Stimulated activated naive CD8-positive, alpha-beta T cell treated with anti-CD3 and anti-CD28 coated beads, Interleukin-15, Interleukin-2, amounts not matched to agents 100 U/mL and 50 U/mL, for 24 hours (primary cell): Measurements from ENCODE around the gene DSC3.

Source experiments
- ATAC-seq: fragments of 150-1000 bp; cut with Tn5 transposase; one replicate; pipeline ENCODE4 v1.10.0; 2021
- DNase-seq: peaks from one replicate; pipeline ENCODE4 v3.0.0; 2021

DSC3 gene

DNA sequence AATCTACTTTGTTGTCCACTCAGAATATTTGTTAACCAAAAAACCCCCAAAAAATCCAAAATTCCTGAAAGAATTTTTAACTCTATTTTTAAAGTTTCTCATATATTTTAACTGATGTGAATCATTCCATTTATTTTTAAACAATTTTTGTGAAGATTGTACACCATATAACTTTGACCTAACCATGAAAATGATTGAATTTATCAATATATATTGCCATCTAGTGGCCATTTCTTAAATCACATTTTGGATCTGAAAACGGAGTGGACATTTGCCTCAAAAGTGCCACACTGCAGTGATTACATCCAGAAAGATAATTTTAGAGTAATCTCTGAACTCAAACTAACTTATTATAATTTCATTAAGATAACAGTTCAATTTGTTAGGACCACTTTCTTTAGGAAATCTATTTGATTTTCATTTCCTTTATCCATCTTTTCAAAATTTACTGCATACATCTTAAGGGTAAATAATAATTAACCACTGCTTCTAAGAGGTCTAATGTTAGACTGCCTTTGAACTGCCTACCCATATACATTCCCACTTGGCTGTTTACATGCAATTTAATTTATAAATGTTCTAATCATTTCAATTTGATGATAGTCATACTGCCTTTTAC lies 71.1 kb downstream of the DSC3 start:
- ATAC-seq, result no peak
- DNase-seq, result no peak

DNA sequence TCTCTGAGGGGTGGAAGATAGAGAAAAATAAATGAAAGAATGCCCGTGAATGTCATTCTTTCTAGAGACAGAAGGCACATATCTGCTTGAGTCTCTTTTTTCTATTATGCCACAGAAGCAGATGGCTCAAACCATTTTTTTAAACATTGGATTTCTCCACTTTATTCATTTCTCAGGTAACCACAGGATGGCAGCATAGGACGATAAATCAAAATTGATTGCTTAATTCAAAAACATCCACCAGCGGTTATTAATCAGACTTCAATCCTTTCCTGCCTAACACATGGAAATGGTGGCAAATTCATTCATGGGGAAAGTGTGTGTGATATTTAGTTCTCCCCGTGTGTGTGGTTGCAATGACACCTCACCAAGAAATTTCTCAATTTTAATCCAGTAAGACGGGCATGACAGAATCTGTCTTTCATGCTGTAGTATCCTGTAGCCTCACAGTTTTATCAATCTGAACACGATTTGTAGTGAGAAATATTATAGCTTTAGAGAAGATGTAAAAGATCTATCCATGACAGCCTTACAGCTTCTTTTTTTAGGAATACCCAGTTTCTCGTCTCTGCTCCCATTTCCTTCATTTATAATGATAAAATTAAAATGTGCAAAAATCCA lies 72.2 kb downstream of the DSC3 start:
- no peak for DNase-seq

DNA sequence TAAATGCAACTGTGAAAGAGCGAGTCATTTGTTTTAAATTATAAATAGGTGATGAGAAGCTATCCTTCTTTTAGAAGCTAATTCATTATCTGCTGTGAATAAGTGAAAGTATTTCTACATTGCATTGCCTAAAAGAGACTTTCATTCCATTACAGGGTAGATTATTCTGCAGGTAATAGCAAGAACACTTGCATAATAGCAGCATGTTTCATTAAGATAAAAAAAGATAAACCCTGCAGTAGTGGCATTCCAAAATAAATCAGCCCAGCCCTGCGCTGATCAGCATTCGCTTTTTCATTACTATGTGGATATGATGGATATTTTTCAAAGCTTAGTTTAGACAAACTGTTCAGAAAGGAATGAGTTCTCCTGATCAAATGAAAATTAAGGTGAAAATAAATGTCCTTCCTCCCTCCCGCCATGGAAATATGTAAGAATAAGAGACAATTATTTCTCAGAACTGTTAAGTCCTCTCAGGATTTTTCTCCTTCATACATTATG lies 72.8 kb downstream of the DSC3 start:
- ATAC-seq (no peak), DNase-seq (no peak)

More for the DNA sequence above, 72.2 kb downstream of the DSC3 start:
- no peak for ATAC-seq

DNA sequence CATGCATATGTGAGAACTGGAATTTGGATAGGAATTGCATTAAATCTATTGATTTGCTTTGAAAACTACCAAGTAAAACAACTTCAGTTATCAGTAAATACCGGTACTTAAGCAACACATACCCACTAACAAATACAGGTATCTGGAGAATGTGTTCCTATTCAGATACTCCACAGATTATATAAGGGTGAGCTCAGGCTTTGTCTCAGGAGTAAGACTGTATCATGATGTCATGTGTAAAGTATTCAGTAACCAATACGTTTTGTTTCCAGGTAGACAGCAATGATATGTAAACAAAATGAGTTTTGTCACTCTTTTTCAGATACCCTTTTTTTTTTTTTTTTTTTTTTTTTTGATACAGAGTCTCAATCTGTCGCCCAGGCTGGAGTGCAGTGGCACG lies 74.8 kb downstream of the DSC3 start:
- ATAC-seq (no peak), DNase-seq (no peak)

DNA sequence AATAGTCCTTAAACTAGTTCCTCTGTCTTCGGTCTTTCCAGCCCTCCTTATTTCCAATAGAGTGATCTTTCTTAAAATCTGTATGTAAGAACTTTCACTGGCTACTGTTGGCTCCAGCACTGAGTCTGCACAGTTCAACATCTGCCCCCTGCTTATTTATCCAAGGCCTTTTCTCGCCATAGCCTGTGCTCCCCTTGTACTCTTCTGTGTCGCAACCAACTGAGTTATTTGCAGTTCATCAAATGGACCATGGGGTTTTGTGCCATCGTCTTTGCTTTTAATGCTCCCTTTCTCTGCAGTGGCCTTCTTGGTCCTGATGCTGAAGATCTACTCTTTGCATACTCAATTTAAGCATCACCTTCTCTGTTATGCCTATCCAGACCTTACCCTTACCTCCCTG lies 77.3 kb downstream of the DSC3 start:
- no peak for ATAC-seq

DNA sequence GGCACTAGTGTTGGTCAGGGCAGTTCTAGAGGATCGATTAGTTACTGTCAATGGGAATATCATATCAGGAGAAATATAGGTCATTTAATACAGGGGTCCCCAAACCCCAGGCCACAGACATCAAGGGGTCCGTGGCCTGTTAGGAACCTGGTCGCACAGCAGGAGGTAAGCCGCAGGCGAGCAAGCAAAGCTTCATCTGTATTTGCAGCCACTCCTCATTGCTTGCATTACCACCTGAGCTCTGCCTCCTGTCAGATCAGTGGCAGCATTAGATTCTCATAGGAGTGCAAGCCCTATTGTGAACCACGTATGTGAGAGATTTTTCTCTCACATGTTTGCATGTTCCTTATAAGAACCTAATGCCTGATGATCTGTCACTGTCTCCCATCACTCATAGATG lies 81.9 kb downstream of the DSC3 start:
- no peak for DNase-seq
- ATAC-seq, result no peak

More for the DNA sequence above, 77.3 kb downstream of the DSC3 start:
- DNase-seq, result no peak

DNA sequence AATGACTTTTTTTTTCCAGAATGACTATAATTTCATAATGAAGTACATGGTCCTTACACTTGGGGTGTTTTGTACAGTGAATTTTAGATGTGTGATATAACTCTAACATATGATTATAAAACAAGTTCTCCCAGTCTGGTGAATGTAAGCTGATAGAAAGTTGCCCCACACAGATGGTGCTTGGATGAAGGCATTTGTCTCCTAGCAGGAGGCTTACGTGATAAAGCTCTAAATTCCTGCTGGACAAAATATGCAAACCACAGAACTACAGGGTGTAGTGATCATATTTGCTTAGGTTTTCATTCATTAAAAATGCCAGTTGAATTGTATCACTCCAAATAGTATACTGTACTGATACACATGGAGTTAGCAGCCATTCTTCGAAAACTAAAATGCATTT lies 85.5 kb downstream of the DSC3 start:
- no peak for DNase-seq

DNA sequence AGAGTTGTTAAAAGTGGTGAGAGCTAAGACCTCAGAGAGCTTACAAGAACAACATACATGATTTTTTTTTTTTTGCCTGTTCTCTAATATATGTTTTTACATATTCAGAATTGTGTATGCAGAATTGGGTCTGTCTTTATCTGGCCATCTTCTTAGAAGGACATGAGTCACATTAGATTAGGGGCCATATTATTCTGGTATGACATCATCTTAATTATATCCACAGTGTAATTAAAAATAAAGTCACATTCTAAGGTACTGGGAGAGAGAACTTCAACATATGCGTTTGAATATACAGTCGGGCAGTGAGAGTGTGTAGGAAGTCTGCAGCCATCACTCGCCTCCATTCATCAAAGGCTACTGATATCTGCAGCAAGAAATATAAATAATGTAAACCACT lies 88.3 kb downstream of the DSC3 start:
- no peak for DNase-seq
- no peak for ATAC-seq

More for the DNA sequence above, 85.5 kb downstream of the DSC3 start:
- no peak for ATAC-seq

DNA sequence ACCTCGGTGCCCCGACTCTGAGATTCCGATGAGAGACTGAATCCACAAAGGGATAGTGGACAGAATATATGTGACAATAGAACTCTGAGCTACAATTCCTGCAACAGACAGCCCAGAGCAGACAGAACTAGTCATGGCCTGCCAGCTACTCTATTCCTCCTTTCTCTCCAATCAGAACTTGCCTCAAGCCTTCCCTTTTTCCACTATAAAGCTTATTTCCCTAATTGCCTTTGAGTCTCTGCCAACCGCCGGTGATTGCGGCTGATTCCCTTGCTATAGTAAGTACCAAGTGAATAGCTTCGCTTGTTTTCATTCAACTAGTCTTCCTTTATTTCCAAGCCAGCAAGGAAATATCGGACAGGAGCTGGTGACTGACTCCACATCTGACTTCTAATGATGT lies 96.8 kb downstream of the DSC3 start:
- ATAC-seq (no peak), DNase-seq (no peak)

DNA sequence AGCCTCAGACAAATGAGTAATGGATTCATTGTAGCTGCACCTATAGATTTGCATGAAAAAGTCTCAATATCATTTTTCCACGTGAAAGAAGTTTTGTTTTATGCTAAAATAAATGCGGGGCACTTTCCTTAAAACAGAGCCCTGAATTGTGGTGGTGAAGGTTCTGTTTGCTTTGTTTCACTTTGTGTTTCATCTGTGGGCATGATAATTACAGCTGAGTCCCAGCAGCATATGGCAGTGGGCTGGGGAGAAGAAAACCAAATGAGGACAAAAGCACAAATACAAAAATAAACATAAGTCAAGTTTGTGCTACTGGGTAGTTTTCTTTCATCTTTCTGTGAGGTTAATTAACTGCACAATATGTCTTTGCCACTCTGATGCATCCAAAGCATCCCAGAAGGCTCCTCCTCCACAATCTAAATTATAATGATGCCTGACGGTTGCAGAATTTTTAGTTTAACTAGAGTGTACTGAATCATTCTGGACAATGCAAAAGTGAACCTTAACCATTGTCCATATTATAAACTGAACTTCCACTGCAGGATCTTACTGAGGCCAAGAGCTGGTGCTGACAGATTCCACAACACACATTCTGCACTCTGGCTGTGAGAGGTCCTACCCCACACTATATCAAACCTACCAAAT lies 97.6 kb downstream of the DSC3 start:
- no peak for ATAC-seq
- DNase-seq, result no peak

DNA sequence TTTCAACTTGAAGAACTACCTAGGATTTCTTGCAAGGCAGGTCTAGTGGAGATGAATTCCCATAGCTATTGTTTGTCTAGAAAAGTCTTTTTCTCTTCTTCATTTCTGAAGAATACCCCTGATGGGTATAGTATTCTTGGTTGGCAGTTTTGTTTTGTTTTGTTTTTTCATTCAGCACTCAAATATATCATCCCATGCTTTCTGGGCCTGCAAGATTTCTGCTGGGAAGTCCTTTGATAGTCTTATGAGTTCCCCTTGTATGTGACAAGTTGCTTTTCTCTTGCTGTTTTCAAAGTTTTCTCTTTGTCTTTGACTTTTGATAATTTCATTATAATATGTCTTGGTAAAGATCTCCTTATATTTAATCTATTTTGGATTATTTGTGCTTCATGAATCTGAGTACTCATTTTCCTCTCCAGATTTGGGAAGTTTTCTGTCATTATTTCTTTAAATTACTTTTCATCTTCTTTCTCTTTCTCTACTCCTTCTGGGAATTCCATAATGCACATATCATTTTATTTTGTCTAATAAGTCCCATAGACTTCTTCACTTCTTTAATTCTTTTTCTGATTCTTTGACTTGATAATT lies 101.5 kb downstream of the DSC3 start:
- ATAC-seq (no peak), DNase-seq (no peak)
